ENCODE measurements around the gene GZMM. TPM values are rescaled to one million over a fixed set of nuclear protein-coding genes. Genes with fewer than 3 reads are reported as not detected.

GZMM gene
- total RNA-seq, 1 experiment from 2014 or later, result 0.59 TPM

GRCh38 chr19:593505-593904 lies 49.7 kb downstream of the GZMM start (continued):
- TF ChIP-seq CEBPB (IDR thresholded peaks at IDR 0.05; ENCODE audit: low read depth), result no peak

GRCh38 chr19:594265-594870 lies 50.5 kb downstream of the GZMM start:
- no peak for ATAC-seq

More at GRCh38 chr19:594265-594870, 50.5 kb downstream of the GZMM start:
- H3K9ac ChIP-seq (ENCODE audit: low read length), result no peak overlapping the region
- H3K4me3 ChIP-seq (replicated peaks in 1 of 2; ENCODE audit: low read depth in 1 of 2, low read length in 2 of 2), result no peak overlapping the region
- BruUV-seq (replicated peaks), result no TSS peak
- TF ChIP-seq POLR2AphosphoS5 (IDR thresholded peaks at IDR 0.05; ENCODE audit: low read depth, low read length), result no peak
- no peak for TF ChIP-seq CBX3 (IDR thresholded peaks at IDR 0.05; ENCODE audit: low read depth)
- TF ChIP-seq SRF (IDR thresholded peaks at IDR 0.05; ENCODE audit: low read depth), result no peak
- no peak for TF ChIP-seq EZH2 (IDR thresholded peaks at IDR 0.05)
- TF ChIP-seq SIN3A (IDR thresholded peaks at IDR 0.05; ENCODE audit: low read depth), result no peak
- TF ChIP-seq CEBPB (IDR thresholded peaks at IDR 0.05; ENCODE audit: low read depth), result no peak
- TF ChIP-seq CTCF (IDR thresholded peaks at IDR 0.05 in 2 of 3, conservative IDR thresholded peaks at IDR 0.05 in 1 of 3; ENCODE audit: borderline replicate concordance in 1 of 3, insufficient read depth in 1 of 3, low read depth in 2 of 3, low read length in 2 of 3), result no peak
- no peak for TF ChIP-seq ZFX (IDR thresholded peaks at IDR 0.05)
- no peak for TF ChIP-seq ZBTB33 (IDR thresholded peaks at IDR 0.05; ENCODE audit: extremely low read depth, insufficient replicate concordance, low read length)
- TF ChIP-seq ELF1 (IDR thresholded peaks at IDR 0.05; ENCODE audit: borderline replicate concordance, low read depth), result no peak
- TF ChIP-seq POLR2A (IDR thresholded peaks at IDR 0.05; ENCODE audit: borderline replicate concordance, extremely low read depth, insufficient read depth, insufficient read length), result no peak
- TF ChIP-seq ATF3 (IDR thresholded peaks at IDR 0.05), result no peak
- TF ChIP-seq SP1 (IDR thresholded peaks at IDR 0.05; ENCODE audit: low read depth), result no peak
- no peak for TF ChIP-seq EZH2phosphoT487 (IDR thresholded peaks at IDR 0.05; ENCODE audit: borderline replicate concordance)
- TF ChIP-seq REST (IDR thresholded peaks at IDR 0.05; ENCODE audit: low read depth), result no peak
- no peak for TF ChIP-seq TCF7L2 (IDR thresholded peaks at IDR 0.05; ENCODE audit: borderline replicate concordance, extremely low read depth, insufficient read depth, insufficient read length)
- no peak for TF ChIP-seq JUND (IDR thresholded peaks at IDR 0.05)
- no peaks in the 10 kb centered on the region for H3K27me3 ChIP-seq (ENCODE audit: insufficient read depth, low read length)
- DNase-seq (ENCODE audit: low read depth, low spot score), result no peak
- ChIA-PET POLR2A (no interaction called here), RAD21 (ENCODE audit: low non-redundant PET in 1 of 2, low total read pairs in 2 of 2, uncharacterized antibody in 2 of 2, unreplicated experiment in 2 of 2) (no interaction called here), CTCF (no interaction called here)
- no peaks in the 10 kb centered on the region for H3K79me2 ChIP-seq (ENCODE audit: insufficient read depth, low read length)
- H4K20me1 ChIP-seq (ENCODE audit: insufficient read depth), result no peaks in the 10 kb centered on the region
- H3K9me2 ChIP-seq (ENCODE audit: insufficient read depth), result no peaks in the 10 kb centered on the region
- H3K9me3 ChIP-seq (ENCODE audit: control insufficient read depth in 1 of 2, insufficient read depth in 1 of 2, low read depth in 1 of 2, low read length in 2 of 2), result peaks cover 0 to 3% of the 10 kb centered on the region in 2 experiments; a peak in 1 of 4 replicates
- intact Hi-C loops (cut with micrococcal nuclease), result no loop called here
- H3K4me1 ChIP-seq (ENCODE audit: control insufficient read depth in 1 of 2, insufficient read depth in 2 of 2, low read length in 2 of 2), result peaks cover 0 to under 1% of the 10 kb centered on the region in 2 experiments; a peak in 2 of 4 replicates
- no peak overlapping the region for H2AFZ ChIP-seq (ENCODE audit: low read depth, low read length, poor library complexity, severe bottlenecking)
- no peak overlapping the region for H3K27ac ChIP-seq (ENCODE audit: low read depth, low read length)
- no peak overlapping the region for H3K4me2 ChIP-seq (ENCODE audit: low read length)
- H3K36me3 ChIP-seq (ENCODE audit: control insufficient read depth in 1 of 2, insufficient read depth in 2 of 2, low read length in 2 of 2), result no peaks in the 10 kb centered on the region

All from HCT116 (cell line).